ENCODE measurements around the gene METRN.

- TF ChIP-seq POLR2A (IDR thresholded peaks at IDR 0.05; ENCODE audit: low read depth, low read length) (peak; percentile 40; the same call in 1 of the 2 replicates), TAF1 (IDR thresholded peaks at IDR 0.05; ENCODE audit: borderline replicate concordance, low read depth, low read length) (no peak), POLR2AphosphoS5 (IDR thresholded peaks at IDR 0.05; ENCODE audit: low read depth, low read length) (no peak)
Measured at GRCh38 chr16:728131-728889, 13.4 kb downstream of the METRN start.

Measured in GM12892 (cell line).